HepG2 (cell line): ENCODE measurements around the gene TNS1. TPM values are rescaled to one million over a fixed set of nuclear protein-coding genes. Genes with fewer than 3 reads are reported as not detected.

Source experiments
- BORCS8-MEF2B ChIP-seq: sonication (generic); formaldehyde crosslinking; IDR thresholded peaks from 2 replicates; pipeline ENCODE4 v1.8.0; 2022; ENCODE audit warnings: mild to moderate bottlenecking, missing genetic modification reagents
- CCAR2 ChIP-seq: fragments of 200-400 bp; formaldehyde crosslinking; optimal IDR thresholded peaks from 2 replicates; pipeline ENCODE3; 2018; ENCODE audit warnings: low read depth, mild to moderate bottlenecking, low read length, moderate library complexity
- FOSL1 ChIP-seq: sonication (generic); formaldehyde crosslinking; IDR thresholded peaks from 2 replicates; pipeline ENCODE4 v1.9.0; 2021; ENCODE audit warnings: missing genetic modification reagents, borderline replicate concordance
- GRHL1 ChIP-seq: sonication (generic); formaldehyde crosslinking; conservative IDR thresholded peaks from 2 replicates; pipeline ENCODE4 v1.8.0; 2022; ENCODE audit warnings: missing genetic modification reagents
- HDAC2 ChIP-seq: sonication (generic); formaldehyde crosslinking; IDR thresholded peaks from 2 replicates; pipeline ENCODE4 v1.4.0; 2020; ENCODE audit warnings: missing genetic modification reagents
- HOXD1 ChIP-seq: sonication (generic); formaldehyde crosslinking; IDR thresholded peaks from 2 replicates; pipeline ENCODE4 v1.5.0; 2020; ENCODE audit warnings: missing genetic modification reagents
- MTF1 ChIP-seq: sonication (generic); formaldehyde crosslinking; IDR thresholded peaks from 2 replicates; pipeline ENCODE4 v1.5.0; 2020; ENCODE audit warnings: missing genetic modification reagents
- NR2F6 ChIP-seq, 2 experiments: IDR thresholded peaks; 2 replicates each; pipeline ENCODE4 v1.6.1; 2016; ENCODE audit warnings: antibody characterized with exemption in 1 of 2, mild to moderate bottlenecking in 1 of 2
- PAF1 ChIP-seq: IDR thresholded peaks from 2 replicates; pipeline ENCODE4 v1.6.1; 2016; ENCODE audit warnings: missing genetic modification reagents, missing compliant biosample characterization
- PHB2 ChIP-seq: fragments of 450-650 bp; IDR thresholded peaks from 2 replicates; pipeline ENCODE4 v1.6.1; 2018; ENCODE audit not compliant: partially characterized antibody
- SKI ChIP-seq: fragments of 450-650 bp; IDR thresholded peaks from one replicate; pipeline ENCODE4 v1.6.1; 2018; ENCODE audit warnings: mild to moderate bottlenecking; ENCODE audit not compliant: partially characterized antibody
- ZNF235 ChIP-seq: sonication (generic); formaldehyde crosslinking; IDR thresholded peaks from 2 replicates; pipeline ENCODE4 v1.8.1; 2023; ENCODE audit warnings: mild to moderate bottlenecking, missing genetic modification reagents, borderline replicate concordance
- ZNF326 ChIP-seq: sonication (generic); formaldehyde crosslinking; IDR thresholded peaks from 2 replicates; pipeline ENCODE4 v1.4.0; 2020; ENCODE audit warnings: missing genetic modification reagents, borderline replicate concordance
- ZNF543 ChIP-seq: sonication (generic); formaldehyde crosslinking; IDR thresholded peaks from 2 replicates; pipeline ENCODE4 v1.4.0; 2020; ENCODE audit warnings: mild to moderate bottlenecking, missing genetic modification reagents
- ZNF747 ChIP-seq: sonication (generic); formaldehyde crosslinking; IDR thresholded peaks from 2 replicates; pipeline ENCODE4 v1.8.1; 2023; ENCODE audit warnings: missing genetic modification reagents, mild to moderate bottlenecking, borderline replicate concordance
- ZNF790 ChIP-seq: sonication (generic); formaldehyde crosslinking; IDR thresholded peaks from 2 replicates; pipeline ENCODE4 v1.8.0; 2022; ENCODE audit warnings: missing genetic modification reagents, mild to moderate bottlenecking, borderline replicate concordance
- ZSCAN25 ChIP-seq: sonication (generic); formaldehyde crosslinking; IDR thresholded peaks from 2 replicates; pipeline ENCODE4 v1.8.0; 2022; ENCODE audit warnings: mild to moderate bottlenecking, missing genetic modification reagents
- polyA plus RNA-seq, 8 experiments: library from polyadenylated mRNA; depleted of rRNA in 3 of 8; stranded (reverse) in 7 of 8; unstranded in 1 of 8; fragments of >200 nt; fragmentation: Illumina TruSeq in 4 of 8; extraction: Trizol in 4 of 8; gene quantifications; 2 replicates each; pipeline versions ENCODE4 v1.2.1 to v1.2.3, GENCODE V29; 2011 to 2016; ENCODE audit warnings: low read depth in 4 of 8, missing spikeins in 1 of 8, mixed read lengths in 1 of 8; ENCODE audit not compliant: insufficient read depth in 1 of 8
- total RNA-seq, 5 experiments: library from RNA; depleted of rRNA; stranded (reverse); fragments of >200 nt; fragmentation: Illumina TruSeq; extraction: Trizol; gene quantifications; 2 replicates each; pipeline ENCODE4 v1.2.3, GENCODE V29; 2016; ENCODE audit warnings: low read depth in 1 of 5
- TF ChIP-seq, protein P1 (sequence below): sonication (generic); formaldehyde crosslinking; conservative IDR thresholded peaks from 2 replicates; pipeline ENCODE4 v1.8.1; 2023; ENCODE audit warnings: missing genetic modification reagents
- TF ChIP-seq, protein P2 (sequence below): sonication (generic); formaldehyde crosslinking; IDR thresholded peaks from 2 replicates; pipeline ENCODE4 v1.5.0; 2020; ENCODE audit warnings: missing genetic modification reagents
- TF ChIP-seq, protein P3 (sequence below): sonication (generic); formaldehyde crosslinking; IDR thresholded peaks from 2 replicates; pipeline ENCODE4 v1.9.0; 2022; ENCODE audit warnings: missing genetic modification reagents, mild to moderate bottlenecking, borderline replicate concordance
- TF ChIP-seq, protein P4 (sequence below): IDR thresholded peaks from 2 replicates; pipeline ENCODE4 v1.6.1; 2016; ENCODE audit warnings: mild to moderate bottlenecking, missing biosample characterization, missing genetic modification reagents
- TF ChIP-seq, protein P5 (sequence below): sonication (generic); formaldehyde crosslinking; IDR thresholded peaks from 2 replicates; pipeline ENCODE4 v1.4.0; 2020; ENCODE audit warnings: missing genetic modification reagents

The TNS1 gene
- total and polyA plus RNA-seq, 2 of the 13 experiments (the other 11 are each of a cell fraction or from before 2014, with no cell fraction given), result 1.9 to 118 TPM

DNA sequence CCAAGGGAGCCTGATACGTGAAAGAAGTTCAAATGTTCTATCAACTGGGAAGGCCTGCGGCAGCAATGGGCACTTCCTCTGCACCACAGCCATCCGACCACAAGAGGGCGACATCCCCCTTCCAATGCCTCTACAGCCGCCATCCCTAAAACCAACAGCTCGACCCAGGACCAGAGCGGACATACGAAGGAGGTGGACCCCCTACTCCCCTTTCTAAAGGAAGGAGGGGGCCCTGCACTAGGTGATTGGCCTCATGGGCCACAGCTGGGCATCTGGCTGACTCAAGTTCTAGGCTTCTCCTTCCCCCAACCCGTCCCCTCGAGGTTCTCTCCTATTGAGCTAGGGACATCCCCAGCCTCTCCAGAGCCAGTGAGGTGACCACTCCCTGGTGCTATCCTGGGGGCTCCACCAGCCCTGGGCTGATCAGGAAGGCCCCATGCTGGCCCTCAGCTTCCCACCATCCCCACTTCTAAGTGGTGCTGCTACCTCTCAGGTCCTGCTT, 217.2 kb downstream of the TNS1 start (continued):
- TF ChIP-seq, protein P1, sequence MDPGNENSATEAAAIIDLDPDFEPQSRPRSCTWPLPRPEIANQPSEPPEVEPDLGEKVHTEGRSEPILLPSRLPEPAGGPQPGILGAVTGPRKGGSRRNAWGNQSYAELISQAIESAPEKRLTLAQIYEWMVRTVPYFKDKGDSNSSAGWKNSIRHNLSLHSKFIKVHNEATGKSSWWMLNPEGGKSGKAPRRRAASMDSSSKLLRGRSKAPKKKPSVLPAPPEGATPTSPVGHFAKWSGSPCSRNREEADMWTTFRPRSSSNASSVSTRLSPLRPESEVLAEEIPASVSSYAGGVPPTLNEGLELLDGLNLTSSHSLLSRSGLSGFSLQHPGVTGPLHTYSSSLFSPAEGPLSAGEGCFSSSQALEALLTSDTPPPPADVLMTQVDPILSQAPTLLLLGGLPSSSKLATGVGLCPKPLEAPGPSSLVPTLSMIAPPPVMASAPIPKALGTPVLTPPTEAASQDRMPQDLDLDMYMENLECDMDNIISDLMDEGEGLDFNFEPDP (CRISPR knock-in tag), result no peak
- TF ChIP-seq BORCS8-MEF2B (CRISPR knock-in tag), result peak; percentile 28; the same call in 1 of the 2 replicates
- no peak for TF ChIP-seq NR2F6 (IDR thresholded peaks at IDR 0.05)
- no peak for TF ChIP-seq NR2F6 (CRISPR knock-in tag; IDR thresholded peaks at IDR 0.05)
- no peak for TF ChIP-seq CCAR2
- TF ChIP-seq, protein P2, sequence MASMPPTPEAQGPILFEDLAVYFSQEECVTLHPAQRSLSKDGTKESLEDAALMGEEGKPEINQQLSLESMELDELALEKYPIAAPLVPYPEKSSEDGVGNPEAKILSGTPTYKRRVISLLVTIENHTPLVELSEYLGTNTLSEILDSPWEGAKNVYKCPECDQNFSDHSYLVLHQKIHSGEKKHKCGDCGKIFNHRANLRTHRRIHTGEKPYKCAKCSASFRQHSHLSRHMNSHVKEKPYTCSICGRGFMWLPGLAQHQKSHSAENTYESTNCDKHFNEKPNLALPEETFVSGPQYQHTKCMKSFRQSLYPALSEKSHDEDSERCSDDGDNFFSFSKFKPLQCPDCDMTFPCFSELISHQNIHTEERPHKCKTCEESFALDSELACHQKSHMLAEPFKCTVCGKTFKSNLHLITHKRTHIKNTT, result no peak
- no peak for TF ChIP-seq ZNF790 (CRISPR knock-in tag)
- no peak for TF ChIP-seq MTF1 (CRISPR knock-in tag)
- TF ChIP-seq, protein P3, sequence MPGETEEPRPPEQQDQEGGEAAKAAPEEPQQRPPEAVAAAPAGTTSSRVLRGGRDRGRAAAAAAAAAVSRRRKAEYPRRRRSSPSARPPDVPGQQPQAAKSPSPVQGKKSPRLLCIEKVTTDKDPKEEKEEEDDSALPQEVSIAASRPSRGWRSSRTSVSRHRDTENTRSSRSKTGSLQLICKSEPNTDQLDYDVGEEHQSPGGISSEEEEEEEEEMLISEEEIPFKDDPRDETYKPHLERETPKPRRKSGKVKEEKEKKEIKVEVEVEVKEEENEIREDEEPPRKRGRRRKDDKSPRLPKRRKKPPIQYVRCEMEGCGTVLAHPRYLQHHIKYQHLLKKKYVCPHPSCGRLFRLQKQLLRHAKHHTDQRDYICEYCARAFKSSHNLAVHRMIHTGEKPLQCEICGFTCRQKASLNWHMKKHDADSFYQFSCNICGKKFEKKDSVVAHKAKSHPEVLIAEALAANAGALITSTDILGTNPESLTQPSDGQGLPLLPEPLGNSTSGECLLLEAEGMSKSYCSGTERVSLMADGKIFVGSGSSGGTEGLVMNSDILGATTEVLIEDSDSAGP (CRISPR knock-in tag), result peak; percentile 16; the same call in 1 of the 2 replicates
- TF ChIP-seq, protein P4, sequence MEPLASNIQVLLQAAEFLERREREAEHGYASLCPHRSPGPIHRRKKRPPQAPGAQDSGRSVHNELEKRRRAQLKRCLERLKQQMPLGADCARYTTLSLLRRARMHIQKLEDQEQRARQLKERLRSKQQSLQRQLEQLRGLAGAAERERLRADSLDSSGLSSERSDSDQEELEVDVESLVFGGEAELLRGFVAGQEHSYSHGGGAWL (CRISPR knock-in tag), result 0 out of 2 replicates have a peak, but pooled peaks have one; percentile 26
- no peak for TF ChIP-seq HDAC2 (CRISPR knock-in tag)
- no peak for TF ChIP-seq ZNF235 (CRISPR knock-in tag)
- TF ChIP-seq FOSL1, result no peak
- TF ChIP-seq SKI, result no peak
- TF ChIP-seq ZNF747 (CRISPR knock-in tag), result no peak
- no peak for TF ChIP-seq ZNF543
- TF ChIP-seq PHB2, result no peak
- no peak for TF ChIP-seq PAF1 (CRISPR knock-in tag)
- no peak for TF ChIP-seq GRHL1 (CRISPR knock-in tag)
- no peak for TF ChIP-seq HOXD1 (CRISPR knock-in tag)
- TF ChIP-seq, protein P5, sequence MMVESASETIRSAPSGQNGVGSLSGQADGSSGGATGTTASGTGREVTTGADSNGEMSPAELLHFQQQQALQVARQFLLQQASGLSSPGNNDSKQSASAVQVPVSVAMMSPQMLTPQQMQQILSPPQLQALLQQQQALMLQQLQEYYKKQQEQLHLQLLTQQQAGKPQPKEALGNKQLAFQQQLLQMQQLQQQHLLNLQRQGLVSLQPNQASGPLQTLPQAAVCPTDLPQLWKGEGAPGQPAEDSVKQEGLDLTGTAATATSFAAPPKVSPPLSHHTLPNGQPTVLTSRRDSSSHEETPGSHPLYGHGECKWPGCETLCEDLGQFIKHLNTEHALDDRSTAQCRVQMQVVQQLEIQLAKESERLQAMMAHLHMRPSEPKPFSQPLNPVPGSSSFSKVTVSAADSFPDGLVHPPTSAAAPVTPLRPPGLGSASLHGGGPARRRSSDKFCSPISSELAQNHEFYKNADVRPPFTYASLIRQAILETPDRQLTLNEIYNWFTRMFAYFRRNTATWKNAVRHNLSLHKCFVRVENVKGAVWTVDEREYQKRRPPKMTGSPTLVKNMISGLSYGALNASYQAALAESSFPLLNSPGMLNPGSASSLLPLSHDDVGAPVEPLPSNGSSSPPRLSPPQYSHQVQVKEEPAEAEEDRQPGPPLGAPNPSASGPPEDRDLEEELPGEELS (CRISPR knock-in tag), result no peak
- no peak for TF ChIP-seq ZNF326
- no peak for TF ChIP-seq ZSCAN25
